Activated gamma-delta T cell (primary cell): ENCODE measurements around the gene ACTR5.

Experiments
- DNase-seq: peaks from one replicate; lab custom pipeline; 2025; lab: John Stamatoyannopoulos, UW

ACTR5 gene

GRCh38 chr20:38728911-38729642 is 19.2 kb upstream of the ACTR5 start:
- DNase-seq: no peak

DNA sequence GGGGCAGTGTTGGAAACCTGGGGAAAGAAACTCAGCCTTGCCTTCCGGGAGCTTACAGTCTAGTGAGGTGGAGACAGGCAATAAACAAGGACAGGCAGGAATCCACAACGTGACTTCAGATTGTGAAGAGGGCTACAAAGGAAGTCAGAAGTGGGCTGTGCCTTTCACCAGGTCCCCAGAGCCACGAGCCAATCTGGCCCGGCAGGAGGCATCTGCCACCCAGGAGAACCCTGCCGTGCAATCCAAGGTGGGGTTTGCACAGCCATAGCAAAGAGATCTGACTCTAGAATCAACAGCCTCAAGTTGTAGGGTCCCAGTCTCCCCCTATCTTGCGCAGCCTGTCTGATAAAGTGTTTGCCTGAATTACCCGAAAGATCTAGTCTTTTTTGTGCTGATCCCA is 18.5 kb upstream of the ACTR5 start:
- DNase-seq: no peak

DNA sequence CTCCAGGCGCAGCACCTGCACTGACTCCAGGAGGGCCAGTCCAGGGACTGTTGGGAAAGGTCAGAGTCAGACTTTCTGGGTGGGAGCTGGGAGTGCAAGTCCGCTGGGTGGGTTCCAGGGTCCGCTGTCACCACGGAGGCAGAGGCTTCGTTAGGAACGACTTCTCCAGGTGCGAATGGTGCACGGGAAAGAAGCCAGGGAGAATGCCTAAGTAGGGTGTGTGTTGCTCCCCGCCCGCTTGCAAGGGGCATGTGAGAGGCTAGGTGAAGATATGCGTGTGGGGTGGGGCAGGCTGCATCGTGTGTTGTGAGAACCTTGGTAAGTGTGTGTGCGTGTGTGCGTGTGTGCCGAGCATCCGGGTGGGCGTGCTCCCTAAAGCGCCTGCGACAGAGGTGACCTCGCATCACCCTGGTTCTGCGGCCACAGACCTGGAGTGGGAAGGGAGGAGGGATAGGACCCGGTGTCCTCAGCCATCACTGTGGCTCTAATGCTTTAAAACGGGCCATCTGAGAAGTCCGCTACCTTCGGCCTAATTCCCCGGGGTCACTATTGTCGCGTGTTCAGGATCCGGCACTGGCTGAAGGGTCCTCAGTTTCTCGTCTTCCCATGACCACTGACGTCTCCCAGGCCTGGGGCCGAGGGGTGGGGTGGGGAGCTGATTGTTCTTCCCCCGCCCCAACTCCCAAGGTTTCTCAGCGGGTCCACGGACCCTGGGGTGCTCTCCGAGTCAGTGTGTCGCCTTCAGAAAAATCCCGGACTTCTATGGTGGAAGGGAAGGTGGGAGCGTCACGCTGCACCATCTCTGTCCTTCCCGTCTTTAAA is 17.9 kb upstream of the ACTR5 start:
- DNase-seq: no peak

- DNase-seq: peak; percentile 50
These were observed 17.1 kb upstream of the ACTR5 start for GRCh38 chr20:38730989-38731737.

DNA sequence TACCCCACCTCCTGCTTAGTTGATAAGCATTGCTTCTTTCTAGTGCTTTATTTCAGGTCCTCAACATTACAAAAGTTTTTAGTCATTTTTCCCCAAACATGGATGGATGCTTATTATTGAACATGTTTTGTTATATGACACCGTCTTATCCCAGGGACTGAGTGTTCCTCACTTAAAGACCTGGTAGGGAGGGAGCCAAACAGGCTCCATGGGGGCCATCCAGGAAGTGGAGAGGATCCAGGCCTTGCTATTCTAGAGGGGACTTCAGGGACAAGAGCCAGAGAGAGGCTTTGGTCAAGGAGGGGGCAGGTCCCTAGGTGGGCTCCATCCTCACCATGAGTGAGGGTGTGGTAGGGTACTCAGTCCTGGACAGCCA is 16.5 kb upstream of the ACTR5 start:
- DNase-seq: no peak

DNA sequence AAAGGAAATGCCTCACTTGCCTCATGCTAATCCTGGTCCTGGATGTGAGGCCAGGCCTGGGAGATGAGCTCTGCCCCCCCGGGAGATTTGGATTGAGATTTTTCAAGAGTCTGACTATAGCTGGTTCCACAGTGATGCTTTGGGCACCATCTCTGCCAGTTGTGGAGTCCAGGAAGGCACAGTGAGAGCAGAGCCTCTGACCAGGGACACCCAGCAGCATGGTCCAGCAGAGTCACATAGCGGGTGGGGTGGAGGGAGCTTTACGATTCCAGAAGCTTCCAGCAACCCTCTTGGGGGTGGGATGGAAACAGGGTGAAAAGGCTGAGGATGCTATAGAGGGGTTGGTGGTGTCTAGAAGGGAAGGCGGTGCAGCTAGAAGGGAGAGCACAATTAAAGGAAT is 15.3 kb upstream of the ACTR5 start:
- DNase-seq: no peak

DNA sequence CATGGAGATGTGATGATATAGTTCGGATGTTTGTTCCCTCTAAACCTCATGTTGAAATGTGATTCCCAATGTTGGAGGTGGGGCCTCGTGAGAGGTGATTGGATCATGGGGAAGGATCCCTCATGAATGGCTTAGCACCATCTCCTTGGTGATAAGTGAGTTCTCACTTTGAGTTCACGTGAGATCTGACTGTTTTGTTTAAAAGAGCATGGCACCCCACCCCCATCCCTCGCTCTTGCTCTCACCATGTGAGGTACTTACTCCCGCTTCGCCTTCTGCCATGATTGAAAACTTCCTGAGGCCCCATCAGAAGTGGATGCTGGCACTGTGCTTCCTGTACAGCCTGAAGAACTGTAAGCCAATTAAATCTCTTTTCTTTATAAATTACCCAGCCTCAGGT is 13.1 kb upstream of the ACTR5 start:
- DNase-seq: no peak

GRCh38 chr20:38737887-38738286 is 10.4 kb upstream of the ACTR5 start:
- DNase-seq: no peak

GRCh38 chr20:38745757-38746156 is 2.5 kb upstream of the ACTR5 start:
- no peak for DNase-seq

DNA sequence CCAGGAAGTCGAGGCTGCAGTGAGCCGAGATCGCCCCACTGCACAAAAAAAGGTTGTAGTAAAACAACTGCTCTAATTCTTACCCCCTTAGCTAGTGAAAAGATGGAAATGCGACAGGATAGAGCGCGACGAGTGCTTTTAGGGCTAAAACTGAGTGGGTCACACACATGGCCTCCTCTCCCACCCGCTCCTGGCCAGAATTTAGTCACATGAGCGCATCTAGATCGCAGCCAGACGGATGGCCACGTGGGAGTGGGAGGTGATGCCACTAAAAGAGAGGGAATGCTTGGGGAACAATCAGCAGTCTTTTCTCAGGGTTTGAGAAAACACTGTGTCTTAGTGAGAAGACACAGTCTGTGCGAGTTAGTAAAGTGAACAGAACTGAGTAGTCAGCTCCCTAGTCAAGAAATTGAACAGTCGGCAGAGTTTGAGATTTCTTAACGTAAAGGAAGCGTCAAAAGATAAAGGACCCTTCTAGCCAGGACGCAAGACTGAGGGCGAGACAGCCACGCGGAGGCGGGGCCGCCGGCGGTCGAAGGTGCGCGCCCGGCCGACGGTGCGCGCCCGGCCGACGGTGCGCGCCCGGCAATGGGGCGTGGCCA is 664 bp upstream of the ACTR5 start:
- no peak for DNase-seq

- DNase-seq: no peak
These were observed 545 bp downstream of the ACTR5 start for GRCh38 chr20:38748861-38749149.

- no peak for DNase-seq
These were observed 3.2 kb downstream of the ACTR5 start for GRCh38 chr20:38751360-38751976.

DNA sequence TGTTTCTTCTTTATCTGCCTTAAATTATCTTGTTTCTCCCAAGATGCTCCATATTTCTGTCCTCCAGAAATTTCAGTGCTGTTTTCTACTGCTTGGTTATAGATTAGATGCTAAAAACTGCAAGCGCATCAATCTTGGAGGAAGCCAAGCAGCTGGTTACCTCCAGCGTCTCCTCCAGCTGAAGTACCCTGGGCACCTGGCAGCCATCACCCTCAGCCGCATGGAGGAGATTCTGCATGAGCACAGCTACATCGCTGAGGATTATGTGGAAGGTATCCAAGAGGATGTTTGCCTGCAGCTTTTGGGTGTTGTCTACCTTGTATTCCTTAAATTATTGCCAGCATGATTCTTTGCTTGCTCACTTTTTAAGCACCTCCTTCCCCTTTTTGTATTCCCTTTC is 3.8 kb downstream of the ACTR5 start:
- DNase-seq: no peak

DNA sequence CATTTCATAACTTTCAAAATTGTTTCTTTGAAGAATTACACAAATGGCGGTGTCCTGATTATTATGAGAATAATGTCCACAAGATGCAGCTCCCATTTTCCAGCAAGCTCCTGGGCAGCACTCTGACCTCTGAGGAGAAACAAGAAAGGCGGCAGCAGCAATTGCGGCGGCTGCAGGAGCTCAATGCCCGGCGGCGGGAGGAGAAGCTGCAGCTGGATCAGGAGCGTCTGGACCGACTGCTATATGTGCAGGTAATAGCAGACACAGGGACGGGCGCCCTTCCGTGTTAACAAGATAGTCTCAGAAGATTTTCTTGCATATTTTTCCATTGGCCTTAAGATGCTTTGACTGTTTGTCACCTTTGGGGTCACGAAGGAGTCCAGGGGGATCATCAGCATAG is 6.7 kb downstream of the ACTR5 start:
- no peak for DNase-seq

DNA sequence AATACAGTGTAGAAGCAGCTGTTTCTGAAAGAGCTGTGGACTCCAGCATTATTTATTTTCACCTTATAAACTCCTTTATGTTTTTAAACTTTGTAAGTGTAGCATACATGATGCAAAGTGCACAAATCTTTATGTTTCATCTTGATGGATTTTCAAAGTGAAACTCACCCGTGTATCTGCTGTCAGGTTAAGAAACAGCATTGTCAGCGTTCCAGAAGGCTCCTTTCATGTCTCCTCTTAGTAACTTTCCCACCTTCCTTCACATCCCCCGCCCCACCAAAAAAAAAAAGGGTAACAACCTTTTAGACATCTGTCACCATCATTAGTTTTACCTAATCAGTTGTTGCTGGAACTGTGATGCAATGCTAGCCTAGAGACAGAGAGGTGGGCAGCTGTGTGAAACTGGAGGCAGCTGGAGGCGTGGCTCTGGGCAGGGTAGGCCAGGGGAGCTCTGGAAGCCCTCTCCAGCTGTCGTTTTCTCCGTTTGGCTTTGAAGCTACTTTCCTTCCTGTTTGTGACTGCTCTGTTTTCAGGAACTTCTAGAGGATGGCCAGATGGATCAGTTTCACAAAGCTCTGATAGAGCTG is 7.2 kb downstream of the ACTR5 start:
- DNase-seq: no peak

DNA sequence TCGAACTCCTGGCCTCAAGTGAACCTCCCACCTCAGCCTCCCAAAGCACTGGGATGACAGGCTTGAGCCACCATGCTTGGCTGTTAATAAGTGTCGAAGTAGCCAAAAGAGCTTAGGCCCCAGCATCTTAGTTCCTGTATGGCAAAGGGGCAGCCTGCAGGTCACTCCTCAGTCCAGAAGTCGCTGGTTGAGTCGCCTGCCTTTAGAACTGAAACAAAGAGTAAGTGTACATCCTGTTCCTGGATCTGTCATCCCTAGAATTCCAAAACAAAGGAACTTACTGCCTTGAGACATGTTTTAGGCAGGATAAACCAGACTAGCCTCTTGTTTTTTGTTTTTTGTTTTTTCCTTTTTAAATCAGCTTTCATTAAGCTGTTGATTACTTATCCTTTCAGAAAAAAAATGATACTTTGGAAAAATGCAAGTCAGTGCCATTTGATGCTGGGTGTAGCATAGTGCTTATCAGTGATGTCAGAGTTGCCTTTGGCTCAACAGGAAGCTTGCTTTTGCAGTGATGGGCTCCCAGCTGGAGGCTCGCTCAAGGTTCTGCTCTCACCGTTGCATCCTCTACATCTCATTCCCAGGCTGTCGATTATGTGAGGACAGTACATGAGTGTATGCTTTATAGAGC is 9.0 kb downstream of the ACTR5 start:
- no peak for DNase-seq

- no peak for DNase-seq
These were observed 10.8 kb downstream of the ACTR5 start for GRCh38 chr20:38759106-38759505.

GRCh38 chr20:38760978-38761377 is 12.7 kb downstream of the ACTR5 start:
- no peak for DNase-seq

- DNase-seq: no peak
These were observed 13.9 kb downstream of the ACTR5 start for GRCh38 chr20:38762174-38762573.

- DNase-seq: no peak
These were observed 15.4 kb downstream of the ACTR5 start for GRCh38 chr20:38763616-38764015.

GRCh38 chr20:38764567-38765318 is 16.5 kb downstream of the ACTR5 start:
- no peak for DNase-seq
